ENCODE results near the gene HIC1. TPM values are rescaled to one million over a fixed set of nuclear protein-coding genes. Genes with fewer than 3 reads are reported as not detected.

The HIC1 gene
- total RNA-seq, 4 donors from 2014 or later, result 2.1 to 14.1 (median 5.9) TPM

DNA sequence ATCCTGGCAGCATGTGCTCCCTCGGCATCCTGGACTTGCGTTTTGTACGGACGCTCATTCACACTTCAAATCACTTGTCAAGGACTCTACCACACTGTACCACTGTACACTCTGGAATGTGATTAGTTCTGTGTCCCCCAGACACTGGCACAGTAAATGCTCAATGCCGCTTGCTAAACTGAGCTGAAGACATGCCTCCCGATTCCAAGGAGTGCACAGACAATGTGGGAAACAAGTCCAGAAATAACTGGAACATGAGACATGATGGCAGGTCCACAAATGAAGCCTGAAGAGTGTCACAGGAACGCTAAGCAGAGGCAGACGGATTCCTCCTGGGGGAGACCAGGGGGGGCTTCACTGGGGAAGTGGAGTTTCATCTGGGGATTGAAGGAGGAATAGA is 22.1 kb downstream of the HIC1 start:
- H3K27ac ChIP-seq, result peak overlapping the region in 3 of 4 donors; percentile 62 to 85 (median 71)
- DNase-seq, result no peak
- H3K4me1 ChIP-seq, result peaks cover 5 to 40% (median 24%) of the 10 kb centered on the region in 3 donors
- no peaks in the 10 kb centered on the region for H3K27me3 ChIP-seq
- peaks cover 6 to 87% (median 6%) of the 10 kb centered on the region in 3 donors for H3K36me3 ChIP-seq
- TF ChIP-seq, protein P1, sequence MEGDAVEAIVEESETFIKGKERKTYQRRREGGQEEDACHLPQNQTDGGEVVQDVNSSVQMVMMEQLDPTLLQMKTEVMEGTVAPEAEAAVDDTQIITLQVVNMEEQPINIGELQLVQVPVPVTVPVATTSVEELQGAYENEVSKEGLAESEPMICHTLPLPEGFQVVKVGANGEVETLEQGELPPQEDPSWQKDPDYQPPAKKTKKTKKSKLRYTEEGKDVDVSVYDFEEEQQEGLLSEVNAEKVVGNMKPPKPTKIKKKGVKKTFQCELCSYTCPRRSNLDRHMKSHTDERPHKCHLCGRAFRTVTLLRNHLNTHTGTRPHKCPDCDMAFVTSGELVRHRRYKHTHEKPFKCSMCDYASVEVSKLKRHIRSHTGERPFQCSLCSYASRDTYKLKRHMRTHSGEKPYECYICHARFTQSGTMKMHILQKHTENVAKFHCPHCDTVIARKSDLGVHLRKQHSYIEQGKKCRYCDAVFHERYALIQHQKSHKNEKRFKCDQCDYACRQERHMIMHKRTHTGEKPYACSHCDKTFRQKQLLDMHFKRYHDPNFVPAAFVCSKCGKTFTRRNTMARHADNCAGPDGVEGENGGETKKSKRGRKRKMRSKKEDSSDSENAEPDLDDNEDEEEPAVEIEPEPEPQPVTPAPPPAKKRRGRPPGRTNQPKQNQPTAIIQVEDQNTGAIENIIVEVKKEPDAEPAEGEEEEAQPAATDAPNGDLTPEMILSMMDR (IDR thresholded peaks at IDR 0.05), result no peak
- TF ChIP-seq POLR2A (IDR thresholded peaks at IDR 0.05), result no peak
- 75 to 79% methylated on average over 6 to 7 of the region's 8 CpGs for WGBS, 2 donors
- no peaks in the 10 kb centered on the region for H3K9me3 ChIP-seq
- intact Hi-C loops (cut with DNase I), result no loop called here
- H3K4me3 ChIP-seq, result no peak overlapping the region

DNA sequence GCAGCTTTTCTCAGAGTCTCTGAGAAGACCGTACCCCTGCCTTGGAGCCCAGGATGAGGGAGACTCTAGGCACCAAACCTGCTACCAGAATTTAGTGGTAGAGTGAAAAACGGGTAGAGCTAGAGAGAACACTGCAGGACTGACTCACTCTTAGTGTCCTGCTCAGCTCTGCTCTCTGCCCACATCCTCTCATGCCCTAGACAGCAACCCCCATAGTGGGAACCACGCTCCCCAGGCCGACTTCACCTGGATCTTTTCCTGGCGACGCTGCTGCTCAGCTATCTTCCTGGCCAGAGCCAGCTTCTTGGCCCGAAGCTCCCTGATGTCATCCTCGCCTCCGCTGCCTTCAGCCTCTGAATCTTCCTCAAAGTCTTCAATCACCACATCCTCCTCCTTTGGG is 26.7 kb downstream of the HIC1 start:
- Histone ChIP-seq H3K4me1 (peaks cover 27 to 49% (median 32%) of the 10 kb centered on the region in 3 donors), H3K27ac (peak overlapping the region in 2 of 4 donors; percentile 32 to 90), H3K4me3 (no peak overlapping the region), H3K36me3 (peaks cover 6 to 82% (median 6%) of the 10 kb centered on the region in 3 donors), H3K9me3 (no peaks in the 10 kb centered on the region), H3K27me3 (no peaks in the 10 kb centered on the region)
- WGBS, 2 donors, result 90 to 92% methylated on average over 8 to 9 of the region's 9 CpGs
- DNase-seq, result no peak
- intact Hi-C loops (cut with DNase I), result no loop called here
- no peak for TF ChIP-seq POLR2A (IDR thresholded peaks at IDR 0.05)
- TF ChIP-seq, protein P1 (IDR thresholded peaks at IDR 0.05), result no peak

DNA sequence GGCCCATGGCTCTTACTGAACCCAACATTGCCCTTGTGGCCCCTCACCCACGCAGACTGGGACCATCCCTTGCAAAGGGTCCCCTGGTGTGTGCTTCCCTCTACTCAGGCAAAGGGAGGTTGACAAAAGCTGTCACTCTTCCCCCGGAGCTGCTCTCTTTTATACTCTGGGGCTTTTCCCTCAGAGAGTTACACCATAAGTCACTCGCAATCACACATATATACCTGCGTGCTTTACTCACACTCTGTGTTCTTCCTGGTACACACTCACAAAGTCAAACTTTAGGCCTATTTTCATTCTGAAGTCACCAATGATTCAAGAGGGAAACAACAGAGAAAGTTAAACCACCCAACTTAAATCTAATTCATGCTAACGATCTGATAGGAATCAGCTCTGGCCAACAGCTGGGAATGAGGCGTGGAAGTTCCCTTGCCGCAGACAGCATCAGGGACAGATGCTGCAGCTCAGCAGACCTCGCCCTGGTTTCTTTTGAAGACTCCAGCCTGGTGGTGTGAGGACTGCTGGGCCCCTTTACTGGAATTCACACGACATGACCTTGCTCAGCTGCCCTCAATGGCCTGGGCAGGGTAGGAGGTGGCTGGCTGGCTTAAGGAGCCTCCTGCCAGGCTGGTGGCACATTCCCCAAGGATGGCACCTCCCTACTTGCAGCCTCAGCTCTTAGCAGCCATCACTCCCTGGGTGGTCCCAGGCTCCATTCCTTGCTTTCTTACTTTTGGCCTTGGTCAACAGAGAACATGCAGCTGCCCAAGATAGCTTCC is 27.3 kb downstream of the HIC1 start:
- no peak for DNase-seq
- TF ChIP-seq POLR2A (IDR thresholded peaks at IDR 0.05), result no peak
- TF ChIP-seq, protein P1 (IDR thresholded peaks at IDR 0.05), result no peak
- Histone ChIP-seq H3K9me3 (no peaks in the 10 kb centered on the region), H3K36me3 (peaks cover 6 to 78% (median 6%) of the 10 kb centered on the region in 3 donors), H3K4me1 (peaks cover 31 to 50% (median 33%) of the 10 kb centered on the region in 3 donors), H3K4me3 (no peak overlapping the region), H3K27ac (peak overlapping the region in 3 of 4 donors; percentile 84 to 95 (median 90)), H3K27me3 (no peaks in the 10 kb centered on the region)
- intact Hi-C loops (cut with DNase I), result no loop called here
- WGBS, 2 donors, result 77 to 87% methylated on average over 7 to 8 of the region's 9 CpGs

DNA sequence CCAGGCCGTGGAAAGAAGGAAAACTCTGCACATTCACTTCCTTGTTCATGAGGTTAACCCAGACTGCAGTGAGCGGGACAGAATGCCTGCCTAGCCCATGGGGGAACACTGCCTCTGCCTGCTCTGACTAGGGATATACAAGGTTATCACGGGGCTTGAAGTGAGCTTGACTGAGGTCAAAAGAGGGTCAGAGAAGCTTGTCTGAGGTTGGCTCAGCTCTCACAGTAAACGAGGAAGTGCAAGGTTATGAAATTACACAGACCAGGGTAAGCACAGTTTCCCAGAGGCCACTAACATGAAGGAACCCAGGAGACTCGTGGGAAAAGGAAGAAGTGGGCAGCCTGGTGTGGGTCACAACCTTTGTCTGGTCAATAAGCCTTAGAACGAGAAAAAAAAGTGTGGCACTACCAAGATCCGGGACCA is 28.7 kb downstream of the HIC1 start:
- H3K27me3 ChIP-seq, result no peaks in the 10 kb centered on the region
- DNase-seq, result no peak
- WGBS, 2 donors, result 41 to 42% methylated on average over 6 of the region's 7 CpGs

More for the DNA sequence above, 28.7 kb downstream of the HIC1 start:
- Histone ChIP-seq H3K4me3 (no peak overlapping the region), H3K4me1 (peaks cover 40 to 64% (median 47%) of the 10 kb centered on the region in 3 donors), H3K27ac (peak overlapping the region; percentile 84 to 95 (median 87)), H3K9me3 (no peaks in the 10 kb centered on the region), H3K36me3 (peaks cover 6 to 64% (median 6%) of the 10 kb centered on the region in 3 donors)
- intact Hi-C loops (cut with DNase I), result no loop called here
- TF ChIP-seq, protein P1 (IDR thresholded peaks at IDR 0.05), result no peak
- no peak for TF ChIP-seq POLR2A (IDR thresholded peaks at IDR 0.05)
